Measurements from ENCODE around the gene USP11.

Gene USP11

DNA sequence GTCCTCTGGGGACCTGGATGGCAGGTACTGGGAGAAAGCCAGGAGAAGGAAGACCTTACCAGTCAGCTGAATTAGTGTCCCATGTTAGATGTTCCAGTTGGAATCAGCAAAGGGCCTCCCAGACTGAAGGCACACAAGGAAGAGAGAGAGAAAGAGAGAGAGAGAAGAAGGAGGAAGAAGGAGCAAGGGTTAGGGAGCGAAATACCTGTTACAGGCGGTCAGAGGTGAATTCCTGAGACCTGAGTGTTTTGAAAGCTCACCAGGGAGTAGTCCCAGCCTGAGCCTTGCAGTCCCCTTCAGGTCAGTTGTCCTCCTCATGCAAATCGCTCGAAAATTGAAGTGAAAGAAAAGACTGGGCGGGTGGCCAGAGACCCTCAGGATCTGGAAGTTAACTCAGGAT lies 60.3 kb downstream of the USP11 start:
- Mint-ChIP-seq H3K4me3 (no peak overlapping the region), H3K4me1 (no peaks in the 10 kb centered on the region), H3K9me3 (no peaks in the 10 kb centered on the region), H3K27ac (no peak overlapping the region), H3K36me3 (no peaks in the 10 kb centered on the region), H3K27me3 (peaks cover 12% of the 10 kb centered on the region)
- no peak for ATAC-seq

DNA sequence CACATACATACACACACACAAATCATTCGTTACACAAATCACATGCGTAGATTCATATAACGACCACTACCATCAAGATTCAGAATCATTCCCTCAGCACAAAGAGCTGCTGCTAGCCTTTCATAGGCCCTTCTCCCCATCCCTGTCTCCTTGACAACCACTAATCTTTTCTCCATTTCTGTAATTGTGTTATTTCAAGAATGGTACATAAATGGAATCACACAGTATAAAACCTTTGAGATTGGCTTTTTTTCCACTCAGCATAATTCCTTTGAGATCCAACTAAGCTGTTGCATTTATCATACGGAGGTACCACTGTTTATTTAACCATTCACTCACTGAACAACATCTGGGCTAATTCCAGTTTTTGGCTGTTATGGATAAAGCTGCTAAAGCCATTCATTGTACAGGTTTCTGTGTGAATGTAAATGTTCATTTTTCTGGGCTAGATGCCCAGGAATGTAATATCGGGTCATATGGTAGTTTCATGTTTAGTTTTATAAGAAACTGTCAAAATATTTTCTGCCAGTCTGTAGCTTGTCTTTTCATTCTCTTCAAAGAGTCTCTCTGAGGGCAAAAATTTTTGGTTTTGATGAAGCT lies 64.1 kb downstream of the USP11 start:
- Mint-ChIP-seq H3K27ac (no peak overlapping the region), H3K4me3 (no peak overlapping the region), H3K36me3 (no peaks in the 10 kb centered on the region), H3K27me3 (peaks cover 10% of the 10 kb centered on the region), H3K4me1 (no peaks in the 10 kb centered on the region), H3K9me3 (no peaks in the 10 kb centered on the region)
- no peak for ATAC-seq

- Mint-ChIP-seq H3K27ac (no peak overlapping the region), H3K4me1 (no peaks in the 10 kb centered on the region), H3K9me3 (no peaks in the 10 kb centered on the region), H3K27me3 (no peaks in the 10 kb centered on the region), H3K36me3 (no peaks in the 10 kb centered on the region), H3K4me3 (no peak overlapping the region)
- ATAC-seq, result no peak
Measured at GRCh38 chrX:47297874-47298273, 65.1 kb downstream of the USP11 start.
